NT2/D1 (cell line): ENCODE data around the gene DIPK2B.

Source experiments
- DNase-seq: peaks from one replicate; pipeline ENCODE4 v3.0.0-alpha.2; 2011; ENCODE audit warnings: low read depth, low spot score
- H3K27me3 ChIP-seq: 2 replicates; pipeline ENCODE4 v1.6.0; 2011; ENCODE audit warnings: mild to moderate bottlenecking; ENCODE audit not compliant: insufficient read length, insufficient read depth
- H3K36me3 ChIP-seq: 2 replicates; pipeline ENCODE4 v1.6.1; 2011; ENCODE audit warnings: mild to moderate bottlenecking, low read length, mixed read lengths; ENCODE audit not compliant: insufficient read depth, insufficient read length
- H3K4me1 ChIP-seq: 2 replicates; pipeline ENCODE4 v1.5.1; 2011; ENCODE audit not compliant: insufficient read depth, insufficient read length
- H3K4me3 ChIP-seq: 2 replicates; pipeline ENCODE4 v1.5.1; 2011; ENCODE audit warnings: low read depth; ENCODE audit not compliant: insufficient read length
- H3K9ac ChIP-seq: 2 replicates; pipeline ENCODE4 v1.6.0; 2011; ENCODE audit warnings: low read depth; ENCODE audit not compliant: insufficient read length
- H3K9me3 ChIP-seq: 2 replicates; pipeline ENCODE4 v1.5.1; 2011; ENCODE audit warnings: mild to moderate bottlenecking, low read length; ENCODE audit not compliant: insufficient read depth
- SUZ12 ChIP-seq: IDR thresholded peaks from 2 replicates; pipeline ENCODE4 v1.6.1; 2011; ENCODE audit not compliant: insufficient read length, insufficient read depth; ENCODE audit errors: extremely low read depth
- YY1 ChIP-seq: IDR thresholded peaks from 2 replicates; pipeline ENCODE4 v1.6.1; 2011; ENCODE audit not compliant: insufficient read length, insufficient read depth
- ZNF274 ChIP-seq: IDR thresholded peaks from 2 replicates; pipeline ENCODE4 v1.6.1; 2011; ENCODE audit warnings: mild to moderate bottlenecking, low read depth, low read length

Gene DIPK2B, protein sequence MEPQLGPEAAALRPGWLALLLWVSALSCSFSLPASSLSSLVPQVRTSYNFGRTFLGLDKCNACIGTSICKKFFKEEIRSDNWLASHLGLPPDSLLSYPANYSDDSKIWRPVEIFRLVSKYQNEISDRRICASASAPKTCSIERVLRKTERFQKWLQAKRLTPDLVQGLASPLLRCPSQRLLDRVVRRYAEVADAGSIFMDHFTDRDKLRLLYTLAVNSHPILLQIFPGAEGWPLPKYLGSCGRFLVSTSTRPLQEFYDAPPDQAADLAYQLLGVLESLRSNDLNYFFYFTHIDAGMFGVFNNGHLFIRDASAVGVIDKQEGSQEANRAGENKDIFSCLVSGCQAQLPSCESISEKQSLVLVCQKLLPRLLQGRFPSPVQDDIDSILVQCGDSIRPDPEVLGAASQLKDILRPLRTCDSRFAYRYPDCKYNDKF

DNA sequence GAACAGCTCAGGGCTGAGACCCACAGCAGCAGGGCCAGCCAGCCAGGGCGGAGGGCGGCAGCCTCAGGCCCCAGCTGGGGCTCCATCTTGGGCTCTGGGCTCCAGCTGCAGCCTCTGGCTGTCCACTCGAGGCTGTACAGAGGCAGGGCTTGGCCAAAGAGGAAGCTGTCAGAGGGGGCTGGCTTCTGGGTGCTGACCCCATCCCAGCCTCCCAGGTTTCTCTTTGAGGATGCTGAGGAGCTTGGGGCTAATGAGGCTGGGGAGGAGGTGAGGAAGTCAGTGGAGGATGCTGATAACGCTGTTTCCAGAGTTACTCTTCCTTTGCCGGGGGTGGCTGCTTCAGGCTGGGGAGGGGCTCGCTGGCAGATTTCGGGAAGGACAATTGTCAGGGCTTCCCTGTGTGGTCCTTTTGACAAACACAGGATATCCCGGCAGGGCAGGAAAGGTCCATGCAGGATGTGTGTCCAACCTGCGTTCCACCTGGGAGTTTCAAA, at the start of gene DIPK2B:
Gene DIPK2B, minus strand, starts transcription at position 136 of the 494 bp plus-strand sequence. Its CDS starts 50 bp downstream, at position 86.
- Histone ChIP-seq H3K4me1 (no peaks in the 10 kb centered on the region), H3K27me3 (no peaks in the 10 kb centered on the region), H3K36me3 (no peaks in the 10 kb centered on the region), H3K9ac (no peak within 1 kb of the TSS), H3K4me3 (no peak within 1 kb of the TSS), H3K9me3 (no peaks in the 10 kb centered on the region)
- DNase-seq = no peak
- TF ChIP-seq ZNF274 = no peak

DNA sequence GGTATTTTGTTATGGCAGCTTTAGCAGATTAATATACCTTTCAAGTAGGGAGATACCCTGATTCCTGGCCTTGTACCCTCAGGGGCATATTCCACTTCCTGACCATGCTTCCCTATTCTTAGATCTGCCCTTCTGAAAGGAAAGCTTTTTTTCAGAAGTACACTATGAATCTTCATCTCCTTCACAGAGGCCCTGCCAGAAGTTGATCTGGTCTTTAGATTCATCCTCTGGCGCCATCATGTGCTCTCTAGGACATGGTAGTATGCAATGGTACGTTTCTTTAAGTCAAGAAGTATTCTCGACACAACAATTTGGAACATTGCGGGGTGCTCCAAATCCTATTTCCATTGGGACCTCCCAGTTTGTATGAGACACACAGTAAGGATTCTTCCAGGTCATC, 39.6 kb upstream of the DIPK2B start:
- no peaks in the 10 kb centered on the region for H3K36me3 ChIP-seq
- H3K27me3 ChIP-seq = no peaks in the 10 kb centered on the region
- TF ChIP-seq YY1 = no peak
- TF ChIP-seq ZNF274 = no peak
- no peak for TF ChIP-seq SUZ12
- H3K4me1 ChIP-seq = no peaks in the 10 kb centered on the region
- H3K9me3 ChIP-seq = no peaks in the 10 kb centered on the region
- no peak for DNase-seq
- no peak overlapping the region for H3K4me3 ChIP-seq
- no peak overlapping the region for H3K9ac ChIP-seq

DNA sequence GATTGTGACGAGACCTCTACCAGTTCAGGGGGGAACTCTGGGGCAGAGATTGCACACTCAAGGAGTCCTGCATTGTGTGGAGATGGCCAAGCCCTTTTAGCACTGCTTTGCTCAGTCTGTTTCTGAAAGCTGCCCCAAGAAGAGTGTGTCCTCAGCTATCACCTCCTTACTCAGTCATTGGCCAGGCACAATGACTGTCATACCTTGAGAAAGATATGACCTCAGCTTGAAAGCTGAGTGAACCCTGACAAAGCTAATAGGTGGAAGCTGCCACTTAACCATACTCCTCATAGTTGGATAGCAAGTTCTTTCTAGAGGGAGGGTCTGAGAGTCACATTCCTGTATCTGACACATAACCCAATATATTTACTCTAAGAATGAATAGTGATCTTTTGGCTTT, 37.8 kb upstream of the DIPK2B start:
- H3K4me1 ChIP-seq = no peaks in the 10 kb centered on the region
- TF ChIP-seq ZNF274 (no peak), YY1 (no peak), SUZ12 (no peak)
- no peak overlapping the region for H3K4me3 ChIP-seq
- no peak overlapping the region for H3K9ac ChIP-seq
- no peak for DNase-seq
- no peaks in the 10 kb centered on the region for H3K36me3 ChIP-seq
- H3K27me3 ChIP-seq = no peaks in the 10 kb centered on the region
- H3K9me3 ChIP-seq = no peaks in the 10 kb centered on the region

DNA sequence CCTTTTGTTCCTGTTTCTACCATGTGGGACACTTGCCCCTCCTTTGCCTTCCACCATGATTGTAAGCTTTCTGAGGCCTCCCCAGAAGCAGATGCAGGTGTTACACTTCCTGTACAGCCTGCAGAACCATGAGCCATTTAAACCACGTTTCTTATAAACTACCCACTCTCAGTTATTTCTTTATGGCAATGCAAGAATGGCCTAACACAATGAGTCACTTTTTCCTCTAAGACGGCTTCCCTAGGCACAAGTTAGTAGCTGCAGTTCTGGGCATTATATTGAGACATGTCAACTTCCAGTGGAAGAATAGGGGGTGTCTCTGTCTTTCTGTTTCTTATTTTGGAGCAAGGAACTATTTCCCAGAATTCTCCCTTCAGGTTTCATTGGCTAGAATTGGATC, 32.9 kb upstream of the DIPK2B start:
- DNase-seq = no peak
- H3K4me1 ChIP-seq = no peaks in the 10 kb centered on the region
- TF ChIP-seq ZNF274 (no peak), YY1 (no peak), SUZ12 (no peak)
- no peaks in the 10 kb centered on the region for H3K9me3 ChIP-seq
- H3K9ac ChIP-seq = no peak overlapping the region
- no peaks in the 10 kb centered on the region for H3K36me3 ChIP-seq
- no peak overlapping the region for H3K4me3 ChIP-seq
- no peaks in the 10 kb centered on the region for H3K27me3 ChIP-seq

DNA sequence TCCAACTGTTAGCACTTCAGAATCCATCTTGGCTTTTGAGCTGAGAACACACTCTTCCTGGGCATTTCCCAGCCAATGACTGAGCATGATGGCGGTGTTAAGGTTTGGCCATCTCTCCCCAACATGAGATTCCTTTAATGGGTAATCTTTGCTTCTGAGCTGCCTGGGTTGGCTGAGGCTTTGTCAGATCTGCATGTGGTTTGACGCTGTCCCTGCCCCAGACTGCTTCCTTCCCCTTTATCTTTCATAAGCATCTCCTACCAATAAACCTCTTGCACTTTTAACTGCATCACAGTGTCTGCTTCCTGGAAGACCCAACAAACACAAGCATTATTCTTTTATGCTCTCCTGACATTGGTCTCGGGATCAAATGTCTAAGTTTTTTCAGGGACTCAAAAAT, 31.5 kb upstream of the DIPK2B start:
- no peak for DNase-seq
- Histone ChIP-seq H3K27me3 (no peaks in the 10 kb centered on the region), H3K36me3 (no peaks in the 10 kb centered on the region), H3K9me3 (no peaks in the 10 kb centered on the region), H3K4me1 (no peaks in the 10 kb centered on the region), H3K4me3 (no peak overlapping the region), H3K9ac (no peak overlapping the region)
- TF ChIP-seq SUZ12 = no peak
- TF ChIP-seq ZNF274 = no peak
- no peak for TF ChIP-seq YY1

DNA sequence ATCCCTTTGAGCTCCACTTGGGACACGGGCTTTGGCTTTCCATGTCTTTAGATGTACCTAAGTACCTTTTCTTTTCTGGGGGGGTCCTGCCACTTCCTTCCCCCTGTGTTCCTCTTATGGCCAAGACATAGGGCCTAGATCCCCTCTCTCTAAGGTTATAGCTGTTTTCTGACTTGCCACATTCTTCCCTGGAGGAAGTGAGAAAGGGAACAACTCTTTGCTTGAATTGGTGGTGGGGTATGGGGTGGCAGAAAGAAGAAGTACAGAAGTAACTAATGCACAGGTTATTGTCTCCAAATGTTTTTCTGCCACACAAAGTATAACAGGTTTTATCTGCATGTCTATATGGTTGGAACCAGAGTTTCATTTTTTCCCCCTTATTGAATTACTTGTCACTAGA, 29.7 kb upstream of the DIPK2B start:
- no peak for TF ChIP-seq SUZ12
- TF ChIP-seq YY1 = no peak
- no peak for TF ChIP-seq ZNF274
- H3K36me3 ChIP-seq = no peaks in the 10 kb centered on the region
- H3K9me3 ChIP-seq = no peaks in the 10 kb centered on the region
- no peaks in the 10 kb centered on the region for H3K4me1 ChIP-seq
- no peak overlapping the region for H3K4me3 ChIP-seq
- DNase-seq = no peak
- no peaks in the 10 kb centered on the region for H3K27me3 ChIP-seq
- H3K9ac ChIP-seq = no peak overlapping the region

DNA sequence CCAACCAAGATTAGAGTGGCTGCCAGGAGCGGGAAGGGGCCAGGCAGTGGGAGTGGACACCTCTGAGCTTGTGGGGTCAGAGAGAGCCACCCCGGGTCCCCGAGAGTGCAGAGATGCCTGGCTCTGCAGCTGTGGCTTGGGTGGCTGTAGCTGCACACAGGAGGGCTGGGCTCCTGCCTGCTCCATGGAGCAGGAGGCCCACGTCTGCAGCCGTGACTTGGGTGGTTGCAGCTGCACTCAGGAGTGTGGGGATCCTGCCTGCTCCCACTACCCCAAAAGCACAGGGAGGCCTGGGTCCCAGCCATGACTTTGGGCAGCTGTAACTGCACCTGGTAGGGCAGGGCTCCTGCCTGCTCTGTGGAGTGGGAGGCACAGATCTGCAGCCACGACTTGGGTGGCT, 28.7 kb upstream of the DIPK2B start:
- Histone ChIP-seq H3K4me3 (no peak overlapping the region), H3K36me3 (no peaks in the 10 kb centered on the region), H3K9me3 (no peaks in the 10 kb centered on the region), H3K27me3 (no peaks in the 10 kb centered on the region), H3K9ac (no peak overlapping the region), H3K4me1 (no peaks in the 10 kb centered on the region)
- DNase-seq = no peak
- TF ChIP-seq SUZ12 = no peak
- TF ChIP-seq ZNF274 = no peak
- TF ChIP-seq YY1 = no peak
